ENCODE measurements around the gene GPAM. TPM values are rescaled to one million over a fixed set of nuclear protein-coding genes. Genes with fewer than 3 reads are reported as not detected.

Gene GPAM
- total and polyA plus RNA-seq, 2 of the 8 experiments (the other 6 are each of a cell fraction or from before 2014, with no cell fraction given) = 5.5 to 15.5 TPM

DNA sequence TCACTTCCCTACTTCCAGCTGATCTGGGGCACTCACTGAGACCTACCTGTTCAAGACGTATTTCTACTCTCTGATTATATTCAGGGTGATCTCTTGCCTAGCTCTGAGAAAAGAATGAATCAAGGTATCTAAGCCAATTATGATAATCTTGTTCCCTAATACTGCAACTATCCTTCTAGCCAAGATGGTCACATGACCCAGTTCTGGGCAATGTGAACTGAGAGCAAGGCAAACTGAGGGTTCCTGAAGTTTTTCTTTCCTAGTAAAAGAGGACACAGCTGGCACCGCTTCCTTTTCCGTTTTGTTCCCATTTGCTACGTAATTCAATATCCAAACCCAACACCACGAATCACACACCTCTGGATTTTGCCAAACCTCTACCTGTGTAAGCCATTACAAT is 5.9 kb upstream of the GPAM start:
- Histone ChIP-seq H2BK5ac (ENCODE audit: low read depth, low read length) (no peak overlapping the region), H2BK12ac (ENCODE audit: low read depth, low read length) (no peak overlapping the region), H3K56ac (replicated peaks; ENCODE audit: insufficient read length, low read depth, low read length) (no peak overlapping the region), H3K14ac (ENCODE audit: insufficient read length) (no peak overlapping the region), H3K79me2 (ENCODE audit: control insufficient read depth in 1 of 2, insufficient read depth in 2 of 2, low read length in 2 of 2) (no peaks in the 10 kb centered on the region), H4K8ac (ENCODE audit: extremely low read depth, insufficient read depth, low read length) (no peak overlapping the region), H3K9ac (replicated peaks in 1 of 4; ENCODE audit: extremely low read depth in 1 of 4, low read depth in 3 of 4, low read length in 3 of 4) (no peak overlapping the region), H3K27ac (ENCODE audit: low read depth, low read length) (no peak overlapping the region), H3K4me1 (replicated peaks in 1 of 4; ENCODE audit: control insufficient read depth in 3 of 4, insufficient read depth in 4 of 4, low read length in 3 of 4) (peaks cover 0 to 1% (median 0%) of the 10 kb centered on the region in 4 experiments; a peak in 2 of 7 replicates), H4K20me1 (replicated peaks in 1 of 2; ENCODE audit: control insufficient read depth in 1 of 2, insufficient read depth in 2 of 2, low read length in 2 of 2) (no peaks in the 10 kb centered on the region), H3K36me3 (ENCODE audit: control insufficient read depth in 2 of 4, insufficient read depth in 4 of 4, low read length in 3 of 4) (no peaks in the 10 kb centered on the region), H3K27me3 (replicated peaks in 1 of 4; ENCODE audit: control insufficient read depth in 3 of 4, extremely low read depth in 1 of 4, insufficient read depth in 3 of 4, low read length in 3 of 4) (no peaks in the 10 kb centered on the region), H2BK20ac (ENCODE audit: low read length) (no peak overlapping the region), H2BK15ac (ENCODE audit: low read length) (no peak overlapping the region), H2BK120ac (replicated peaks; ENCODE audit: low read depth, low read length) (no peak overlapping the region), H2AK5ac (ENCODE audit: low read depth, low read length) (no peak overlapping the region), H3K4ac (replicated peaks; ENCODE audit: insufficient read length, low read depth, low read length) (no peak overlapping the region), H3K23me2 (ENCODE audit: low read depth, low read length) (no peaks in the 10 kb centered on the region), H4K91ac (replicated peaks; ENCODE audit: insufficient read length, low read length) (no peak overlapping the region), H3K23ac (ENCODE audit: insufficient read length) (no peak overlapping the region), H3K9me3 (ENCODE audit: insufficient read depth in 2 of 2, low read depth in 1 of 2, low read length in 1 of 2) (no peaks in the 10 kb centered on the region), H2AFZ (ENCODE audit: low read length) (no peak overlapping the region), H3K4me2 (ENCODE audit: insufficient read depth in 1 of 2, low read depth in 2 of 2, low read length in 2 of 2) (no peak overlapping the region), H3K79me1 (ENCODE audit: low read depth, low read length) (no peaks in the 10 kb centered on the region), H3K4me3 (ENCODE audit: extremely low read depth in 1 of 4, insufficient read depth in 2 of 4, low read depth in 3 of 4, low read length in 4 of 4) (no peak overlapping the region), H4K5ac (ENCODE audit: insufficient read length, low read depth, low read length) (no peak overlapping the region), H3K18ac (ENCODE audit: extremely low read depth, low read length) (no peak overlapping the region)
- FAIRE-seq (no peak), DNase-seq (ENCODE audit: low read depth in 1 of 2, low spot score in 2 of 2) (no peak)
- ChIA-PET CTCF (ENCODE audit: partially characterized antibody) (interaction anchor here (2.2 kb wide), 1 partner anchor 119 kb away, joined by 7 read pairs; no protein-coding TSS in a partner anchor), POLR2A (ENCODE audit: partially characterized antibody) (no interaction called here)
- TF ChIP-seq ZNF274 (IDR thresholded peaks at IDR 0.05; ENCODE audit: borderline replicate concordance, extremely low read depth, low read length) (no peak), CHD2 (IDR thresholded peaks at IDR 0.05; ENCODE audit: low read length) (no peak), TAF1 (IDR thresholded peaks at IDR 0.05; ENCODE audit: low read depth, low read length) (no peak), HDAC6 (IDR thresholded peaks at IDR 0.05; ENCODE audit: low read depth, low read length) (no peak)
- 83% methylated on average over 5 of the region's 5 CpGs; no CpG with 5 or more reads in 1 of the 2 experiments for WGBS, 2 experiments (ENCODE audit: extremely low coverage in 1 of 2, insufficient coverage in 1 of 2, insufficient read length in 1 of 2, insufficient replicate concordance in 2 of 2, low coverage in 1 of 2, low lambda C conversion rate in 2 of 2, missing lambda C conversion rate in 1 of 2)

All from H1 (cell line).